Measurements from ENCODE around the gene PTH1R.

The PTH1R gene

DNA sequence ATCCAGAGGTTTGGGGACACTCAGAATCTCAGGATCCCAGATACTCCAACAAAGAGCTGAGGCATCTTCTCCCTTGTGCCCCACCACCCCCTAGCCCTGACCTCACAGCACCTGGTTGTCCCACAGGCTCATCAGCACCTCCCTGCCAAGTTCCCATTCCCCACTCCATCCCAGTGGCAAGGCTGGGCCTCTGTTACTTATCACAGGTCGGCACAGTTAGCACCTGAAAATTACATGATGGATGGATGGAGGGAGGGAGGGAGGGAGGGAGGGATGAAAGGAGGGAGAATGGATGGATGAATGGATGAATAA, 27.1 kb upstream of the PTH1R start:
- no peak for DNase-seq

DNA sequence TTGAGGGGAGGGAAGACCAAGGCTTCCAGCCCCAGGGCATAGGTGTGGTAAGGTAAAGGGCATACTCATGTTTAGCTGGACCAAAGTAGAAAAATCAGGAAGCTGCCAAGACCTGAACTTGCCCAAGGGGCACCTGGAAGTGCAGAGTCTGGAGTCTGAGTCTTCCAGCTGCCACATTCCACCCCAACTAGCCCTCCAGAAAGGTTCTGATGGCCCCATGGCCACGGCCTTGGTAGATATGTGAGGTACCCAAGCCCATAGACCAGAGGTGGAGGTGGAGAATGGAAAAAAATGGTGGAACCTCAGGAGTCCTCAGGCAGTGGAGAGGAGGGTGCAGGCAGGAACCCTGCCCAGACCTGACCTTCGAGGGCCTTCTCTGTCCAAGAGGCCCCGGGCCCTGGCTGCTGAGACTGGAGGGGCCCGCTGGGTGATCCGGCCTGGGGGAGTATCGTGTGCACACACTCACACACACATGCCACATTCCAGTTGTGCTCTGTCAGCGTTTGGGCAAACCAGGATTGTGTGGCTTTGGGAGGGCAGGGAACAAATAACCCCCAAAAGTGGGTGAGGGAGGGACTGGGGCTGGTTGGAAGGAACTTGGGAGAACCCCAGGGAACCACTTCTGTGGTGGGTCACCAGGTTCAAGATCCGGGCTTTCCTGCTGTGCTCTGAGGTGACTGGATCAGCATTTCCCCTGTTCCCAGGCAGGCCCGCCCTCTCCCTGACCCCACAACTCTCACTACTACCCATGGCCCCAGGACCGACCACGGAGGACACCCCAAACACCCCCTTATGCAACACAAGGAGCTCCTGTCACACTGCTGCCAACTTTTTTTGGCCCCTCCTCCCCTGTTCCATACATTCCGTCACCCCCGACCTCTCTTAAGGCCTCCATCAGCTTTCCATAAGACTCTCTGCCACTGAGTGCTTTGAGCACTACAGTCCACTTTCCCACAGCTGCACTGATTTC, 25.9 kb upstream of the PTH1R start:
- DNase-seq = no peak

DNA sequence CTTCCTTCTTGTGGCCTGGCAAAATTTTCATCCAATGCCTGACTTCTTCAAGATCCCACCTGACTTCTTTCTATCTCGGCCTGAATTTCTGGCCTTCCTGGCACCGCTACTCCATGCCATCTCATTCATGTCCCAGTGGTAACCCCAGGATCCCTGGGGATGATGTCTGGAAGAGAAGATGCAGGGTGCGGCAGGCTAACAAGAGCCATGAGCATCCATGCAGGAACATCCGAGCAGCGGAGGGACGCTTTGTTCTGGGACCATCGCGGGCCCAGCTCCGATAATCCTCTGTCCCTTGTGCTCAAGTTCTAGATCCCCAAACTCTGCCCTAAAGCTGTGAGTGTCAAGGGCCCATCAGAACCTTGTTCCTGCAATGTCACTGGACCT, 25.2 kb upstream of the PTH1R start:
- no peak for DNase-seq

DNA sequence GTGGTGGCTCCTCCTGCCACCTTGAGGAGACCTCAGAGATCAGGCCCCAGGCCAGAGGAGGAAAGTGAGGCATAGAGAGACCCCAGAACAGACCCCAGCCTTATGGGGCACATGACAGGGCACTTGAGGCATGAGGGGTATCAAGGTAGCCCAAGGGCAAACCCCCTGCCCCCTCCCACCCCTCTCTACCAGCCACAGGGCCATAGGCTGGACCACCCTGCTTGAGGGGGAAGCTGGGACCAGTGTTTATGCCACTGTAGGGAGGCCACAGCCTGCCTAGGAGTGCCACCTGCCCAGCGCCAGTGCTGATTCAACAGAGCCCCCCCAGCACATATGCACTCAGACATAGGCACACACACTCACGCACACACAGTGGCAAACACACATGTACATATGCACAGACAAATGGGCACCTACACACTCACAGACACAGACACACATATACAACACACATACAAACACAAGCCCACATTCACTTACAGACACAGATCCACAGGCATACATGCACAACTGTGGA, 24.6 kb upstream of the PTH1R start:
- no peak for DNase-seq

DNA sequence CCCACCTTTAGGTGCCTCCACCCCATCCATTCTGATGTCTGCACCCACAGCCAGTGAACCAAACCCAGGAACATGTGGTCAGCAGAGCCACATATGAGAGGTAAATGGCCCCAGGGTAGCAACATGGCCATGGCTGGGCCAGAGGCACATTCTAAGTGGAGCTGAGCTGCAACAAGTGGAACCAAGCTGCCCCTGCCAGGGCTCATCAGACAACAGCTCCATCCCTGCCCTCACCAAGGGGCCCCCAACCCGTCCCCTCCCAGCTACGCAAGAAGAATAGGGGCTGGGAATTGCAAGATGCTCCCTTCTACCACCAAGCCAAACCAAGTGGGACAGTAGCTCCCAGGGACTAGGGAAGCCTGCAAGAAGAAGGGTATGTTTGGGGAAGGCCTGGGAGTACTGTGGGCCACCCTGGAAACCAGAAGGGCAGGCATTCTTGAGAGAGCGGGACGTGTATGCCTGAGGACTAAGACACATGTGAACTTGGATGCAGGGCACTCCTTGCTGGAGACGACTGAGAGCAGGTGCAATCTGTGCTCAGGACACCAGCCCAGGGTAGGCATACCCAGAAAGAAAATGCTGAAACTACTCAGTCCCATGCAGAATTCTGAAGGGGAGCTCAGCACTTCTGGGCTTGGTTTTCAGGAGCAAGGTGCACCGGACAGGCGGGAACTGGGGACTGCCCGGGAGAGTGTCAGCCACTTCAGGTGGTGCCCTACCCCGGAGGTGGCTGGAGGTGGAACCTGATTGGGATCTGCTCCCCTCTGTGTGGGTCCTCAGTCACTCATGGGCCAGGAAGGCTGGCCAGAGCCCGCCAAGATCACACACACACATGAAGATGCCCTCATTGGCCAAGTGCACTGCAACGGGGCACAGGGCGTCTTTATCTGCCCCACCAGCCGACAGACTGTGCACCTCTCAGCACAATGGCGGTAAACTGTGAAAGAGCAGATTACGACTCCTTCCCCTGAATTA, 23.8 kb upstream of the PTH1R start:
- no peak for DNase-seq

DNA sequence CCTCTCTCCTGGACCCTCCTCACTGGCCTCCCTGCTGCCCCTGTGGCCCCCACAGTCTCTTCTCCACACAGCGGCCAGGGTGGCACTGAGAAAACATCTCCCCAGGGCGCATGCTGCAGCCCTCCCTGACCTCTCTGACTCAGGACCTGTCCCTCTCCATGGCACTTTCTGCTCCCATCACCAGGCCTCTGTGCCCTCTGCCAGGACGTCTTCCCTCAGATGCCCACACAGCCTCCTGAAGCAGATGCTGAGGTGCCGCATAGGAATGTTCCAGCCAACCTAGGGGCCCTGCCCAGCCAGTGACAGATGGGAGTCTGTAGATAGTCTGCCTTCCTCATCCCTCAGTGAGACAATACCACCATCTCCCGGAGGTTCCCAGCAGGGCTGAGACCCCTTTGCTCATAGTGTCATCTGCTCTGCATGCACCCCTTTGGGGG, 22.9 kb upstream of the PTH1R start:
- no peak for DNase-seq

DNA sequence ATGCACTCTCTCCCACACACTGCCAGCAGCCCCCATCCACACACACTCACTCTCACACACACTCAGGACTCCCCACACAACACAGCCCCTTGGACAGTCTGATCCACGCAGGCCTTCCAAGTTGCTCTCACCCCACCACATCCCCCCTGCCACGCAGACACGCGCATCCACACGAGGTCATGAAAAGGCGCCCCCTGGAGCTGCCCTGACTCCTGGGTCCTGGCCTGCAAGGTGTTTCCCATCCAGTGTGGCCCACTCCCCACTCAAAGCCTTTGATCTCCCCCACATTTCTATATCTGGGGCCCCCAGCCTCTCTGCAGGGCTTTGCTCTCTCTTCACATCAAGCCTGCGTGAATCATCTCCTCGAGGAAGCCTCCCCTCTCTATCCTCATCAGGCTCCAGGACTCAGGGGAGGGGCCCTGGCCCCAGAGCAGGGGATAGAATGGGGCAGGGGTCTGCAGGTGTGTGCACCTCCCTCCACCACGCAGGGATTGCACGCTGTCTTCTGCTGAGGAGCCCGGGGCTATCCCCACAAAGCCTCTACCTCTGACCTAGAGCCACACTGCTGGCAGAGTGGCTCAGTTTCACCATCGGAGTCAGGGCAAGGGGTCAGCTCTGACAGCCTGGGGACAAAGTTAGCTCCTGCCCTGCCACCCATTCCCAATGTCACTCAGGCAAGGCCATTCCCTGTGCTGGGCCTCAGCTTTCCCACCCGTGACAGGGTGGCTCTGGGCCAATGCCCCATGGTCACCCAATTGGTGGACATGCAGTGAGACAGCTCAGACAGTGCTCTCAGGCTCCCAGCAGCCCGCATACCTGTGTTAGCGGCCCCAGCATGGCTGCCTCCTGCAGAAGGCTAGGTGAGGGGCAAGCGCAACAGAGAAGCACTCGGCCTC, 20.7 kb upstream of the PTH1R start:
- DNase-seq = no peak

DNA sequence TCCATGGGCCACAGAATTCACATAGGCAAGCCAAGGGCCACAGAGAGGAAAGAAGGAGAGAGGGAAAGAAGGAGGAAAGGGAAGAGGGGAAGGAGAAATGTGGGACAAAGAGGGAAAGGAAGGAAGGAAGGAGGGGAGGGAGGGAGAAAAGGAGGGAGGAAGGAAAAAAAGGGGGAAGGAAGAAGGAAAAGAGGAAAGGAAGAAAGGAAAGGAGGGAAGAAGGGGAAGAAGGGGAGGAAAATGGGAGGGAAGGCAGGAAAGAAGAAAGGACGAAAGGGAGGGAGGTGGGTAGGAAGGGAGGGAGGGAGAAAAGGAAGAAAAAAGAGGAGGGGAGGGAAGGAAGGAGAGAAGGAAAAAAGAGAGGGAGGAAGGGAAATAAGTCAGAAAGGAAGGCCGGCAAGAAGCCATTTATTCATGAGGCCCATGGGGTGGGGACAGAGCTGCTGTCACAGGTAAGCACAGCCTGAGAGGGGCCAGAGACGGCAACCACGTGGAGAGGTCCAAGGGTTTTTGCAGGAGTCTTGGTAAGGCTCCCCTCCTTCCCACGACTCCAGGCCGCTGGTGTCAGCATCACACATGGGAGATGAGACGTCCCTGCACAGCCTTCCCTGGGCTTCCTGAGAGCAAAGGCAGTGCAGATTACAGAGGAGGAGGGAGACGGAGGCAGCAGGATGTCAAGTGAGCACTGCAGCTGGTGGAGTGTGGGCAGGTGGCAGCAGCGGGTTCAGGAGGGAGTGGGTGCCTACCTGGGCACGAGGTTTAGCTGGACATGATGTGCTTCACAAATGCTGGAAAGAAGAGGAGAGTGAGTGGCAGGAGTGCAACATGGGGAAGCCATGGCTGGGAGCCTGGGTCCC, 19.8 kb upstream of the PTH1R start:
- DNase-seq = no peak

DNA sequence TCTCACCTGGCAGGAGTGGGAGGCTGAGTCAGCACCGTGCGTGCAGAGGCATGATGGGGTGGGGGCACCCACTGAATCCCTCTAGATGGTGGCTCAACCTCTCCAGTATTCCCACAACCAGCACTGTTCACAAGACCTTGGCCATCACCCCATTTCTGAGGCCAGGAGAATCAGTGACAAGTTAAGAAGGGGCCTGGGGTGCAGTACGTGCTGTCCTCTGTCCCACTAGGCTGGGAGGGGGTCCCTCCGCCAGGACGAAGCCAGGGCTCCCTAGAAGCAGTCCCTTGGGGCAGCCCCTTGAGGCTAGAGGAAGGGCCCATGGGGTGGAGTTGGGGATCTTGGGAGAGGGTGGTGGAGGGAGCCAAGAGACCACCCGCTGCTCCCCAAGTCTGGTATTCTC, 19.1 kb upstream of the PTH1R start:
- no peak for DNase-seq

DNA sequence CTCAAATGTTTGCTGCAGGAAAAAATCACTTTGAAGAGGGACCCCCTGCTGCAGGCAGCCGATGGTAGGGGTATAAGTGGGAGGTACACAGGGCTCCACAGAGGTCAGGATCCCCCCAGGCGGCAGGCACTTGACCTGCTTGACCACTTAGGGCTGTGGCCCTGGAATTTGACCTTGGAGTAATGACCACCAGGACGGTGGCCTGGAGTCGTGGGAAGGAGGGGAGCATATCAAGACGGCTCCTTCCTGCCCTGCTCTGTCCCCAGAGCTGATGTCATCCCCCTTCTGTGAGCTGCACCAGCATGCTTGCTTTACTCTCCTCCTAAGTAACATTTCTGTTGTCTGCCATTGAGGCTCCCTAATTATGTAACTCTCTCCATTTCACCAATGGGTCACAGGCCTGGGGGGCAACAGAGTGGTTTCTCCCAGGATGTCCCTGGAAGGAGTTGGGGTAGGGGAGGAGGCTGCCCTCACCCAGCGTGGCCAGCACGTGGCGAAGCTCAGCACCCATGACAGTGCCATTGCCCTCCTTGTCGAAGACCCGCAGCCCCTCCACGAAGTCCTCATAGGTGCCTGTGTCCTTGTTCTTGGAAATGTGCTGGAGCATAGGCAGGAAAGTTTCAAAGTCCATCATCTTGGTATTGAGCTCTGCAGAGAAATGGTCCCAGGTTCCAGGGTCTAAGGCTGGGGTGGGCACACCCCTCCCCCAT, 18.4 kb upstream of the PTH1R start:
- no peak for DNase-seq

DNA sequence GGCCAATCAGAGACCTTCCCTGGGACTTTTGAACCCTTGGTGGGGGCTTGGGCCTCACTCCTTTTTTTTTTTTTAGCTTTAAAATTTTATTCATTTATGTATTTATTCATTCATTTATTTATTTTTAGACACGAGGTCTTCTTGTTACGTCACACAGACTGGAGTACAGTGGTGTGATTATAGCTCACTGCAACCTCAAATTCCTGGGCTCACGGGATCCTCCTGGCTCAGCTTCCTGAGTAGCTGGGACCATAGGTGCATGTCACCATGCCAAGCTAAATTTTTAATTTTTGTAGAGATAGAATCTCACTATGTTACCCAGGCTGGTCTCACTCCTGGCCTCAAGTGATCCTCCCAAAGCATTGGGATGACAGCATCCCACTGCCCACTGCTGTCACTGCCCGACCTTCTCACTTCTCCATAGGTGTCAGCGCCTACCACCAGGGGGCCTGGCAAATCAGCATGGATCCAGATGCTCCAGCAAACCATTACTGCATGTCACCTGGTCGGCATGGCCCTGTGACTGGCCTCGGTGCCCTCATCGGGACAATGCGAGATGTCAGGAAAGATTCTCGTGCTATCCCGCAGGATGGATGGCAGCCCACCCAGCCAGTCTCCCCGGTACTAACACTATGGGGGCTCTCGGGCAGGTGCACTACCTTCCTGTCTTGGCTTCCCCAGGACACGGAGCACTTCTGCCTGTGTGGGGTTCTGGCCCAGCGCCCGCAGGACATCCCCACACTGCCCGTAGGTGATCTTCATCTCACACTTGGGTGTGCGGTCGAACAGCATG, 17.3 kb upstream of the PTH1R start:
- peak; percentile 19 to 34 for DNase-seq

DNA sequence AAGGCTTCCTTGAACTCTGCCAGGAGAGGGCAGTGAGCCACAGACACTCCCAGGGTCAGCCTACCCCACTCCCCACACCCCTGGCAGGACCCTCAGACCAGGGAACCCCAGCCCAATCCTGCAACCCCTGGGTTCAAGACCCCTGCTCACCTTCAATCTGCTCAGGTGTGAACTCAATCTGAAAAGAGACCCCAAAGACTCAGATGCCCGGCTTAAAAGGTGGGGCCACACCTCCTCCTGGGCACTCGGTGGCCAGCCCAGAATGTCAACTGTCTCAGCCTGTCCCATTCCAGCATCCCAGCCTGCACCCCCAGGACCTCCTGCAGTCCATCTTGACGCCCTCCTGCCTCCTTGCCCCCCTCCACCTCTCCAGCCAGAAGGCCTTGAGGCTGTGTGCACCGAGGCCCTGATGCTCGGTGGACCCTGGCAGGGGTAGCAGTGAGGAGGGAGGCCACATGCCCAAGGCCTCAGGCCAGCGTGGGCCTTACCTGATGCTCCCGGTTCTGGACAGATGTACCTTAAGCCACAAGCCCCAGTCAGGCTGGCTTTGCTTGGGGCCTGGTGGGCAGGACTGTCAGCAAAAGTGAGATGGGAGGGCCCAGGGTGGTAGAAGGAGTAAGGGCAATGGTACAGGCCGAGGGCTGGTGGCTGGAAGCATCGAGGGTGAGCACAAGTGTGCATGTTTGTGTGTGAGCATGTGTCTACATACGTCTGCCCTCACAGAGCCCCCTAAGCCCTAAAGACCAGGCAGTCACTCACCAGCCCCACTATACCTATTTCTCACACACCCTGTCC, 16.5 kb upstream of the PTH1R start:
- DNase-seq = no peak

DNA sequence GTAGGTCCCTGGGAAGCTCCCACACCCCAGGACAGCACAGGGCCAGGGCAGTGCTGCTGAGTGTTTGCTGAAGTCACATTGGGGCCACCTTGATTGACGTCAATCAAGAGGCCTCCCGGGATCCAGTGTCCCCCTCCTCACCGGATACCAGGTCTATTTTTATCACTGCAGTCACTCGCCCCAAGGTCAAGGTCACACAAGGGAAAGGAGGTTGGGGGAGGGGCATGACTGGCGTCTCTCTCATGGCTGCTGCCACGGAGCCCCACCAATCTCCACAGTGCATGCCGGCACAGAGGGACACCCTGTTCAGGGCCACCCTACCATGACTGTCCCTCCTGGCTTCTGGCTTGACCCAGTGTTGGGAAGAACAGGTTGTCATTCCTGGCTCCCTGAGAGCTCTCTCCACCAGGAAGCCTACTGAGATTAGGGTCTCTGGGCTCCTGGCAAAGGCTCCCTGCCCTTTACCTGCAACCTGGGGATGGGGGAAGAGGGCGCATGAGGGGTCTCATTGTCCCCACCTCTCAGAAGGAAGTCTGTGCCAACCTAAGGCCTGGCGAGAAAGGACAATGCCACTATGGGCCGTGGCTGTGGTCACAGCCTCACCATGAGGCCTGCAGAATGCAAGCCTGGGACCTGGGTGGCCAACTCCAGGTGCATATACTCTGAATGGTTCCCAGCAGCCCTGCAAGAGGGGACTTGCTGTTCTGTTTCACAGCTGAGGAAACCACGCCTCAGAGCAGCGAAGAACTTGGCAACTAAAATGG, 15.7 kb upstream of the PTH1R start:
- DNase-seq = no peak

DNA sequence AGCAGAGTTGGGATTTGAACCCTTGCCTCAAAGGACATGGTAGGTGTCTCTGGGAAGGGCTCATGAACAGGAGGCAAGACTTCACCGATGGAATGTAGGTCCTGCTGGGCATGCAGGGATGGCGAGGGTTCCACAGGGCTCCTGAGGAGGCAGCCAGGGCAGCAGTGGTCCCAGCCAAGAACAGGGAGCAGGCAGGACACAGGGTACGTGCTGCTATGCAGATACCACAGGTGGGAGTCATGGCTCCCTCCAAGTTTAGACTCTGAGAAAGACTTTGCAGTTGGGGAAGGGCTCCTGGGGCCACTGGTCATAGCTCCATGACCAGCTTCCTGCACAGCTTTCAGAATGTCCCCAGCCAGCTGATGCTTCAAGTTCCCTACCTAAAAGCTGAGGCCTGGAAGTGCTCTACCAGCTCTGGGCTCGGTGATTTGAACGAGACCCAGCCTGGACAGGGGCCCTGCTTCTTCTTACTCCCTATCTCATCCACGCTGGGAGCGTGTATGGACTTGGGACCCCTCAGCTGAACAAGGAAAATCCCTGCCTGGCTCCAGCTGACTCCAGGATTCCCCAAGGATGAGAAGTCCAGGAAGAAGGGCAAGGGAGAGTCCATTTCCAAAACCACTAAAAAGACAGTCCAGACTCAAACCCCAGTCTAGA, 15.0 kb upstream of the PTH1R start:
- DNase-seq = no peak

DNA sequence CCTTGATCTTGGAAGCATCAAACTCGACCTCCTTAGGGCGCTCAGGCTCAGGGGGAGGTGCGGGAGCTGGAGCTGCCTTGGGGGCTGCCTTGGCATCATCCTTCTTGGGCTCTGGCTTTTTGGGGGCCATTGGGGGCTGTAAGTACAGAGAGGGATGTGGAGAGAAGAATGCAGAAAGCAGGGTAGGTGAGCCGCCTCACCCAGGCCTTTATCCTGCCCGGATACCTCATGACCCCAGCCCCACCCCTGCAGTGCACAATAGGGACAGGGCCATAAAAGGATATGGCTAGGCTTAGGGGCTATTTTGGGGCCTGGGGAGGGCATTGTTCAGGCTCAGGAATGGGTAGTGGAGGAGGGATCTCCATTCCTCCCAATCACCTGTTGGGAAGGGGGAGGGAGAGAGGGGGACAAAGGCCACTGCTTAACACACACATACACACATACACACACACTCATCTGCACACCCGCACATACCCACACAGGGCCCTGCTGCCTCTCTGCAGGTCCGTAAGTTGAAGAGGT, 14.2 kb upstream of the PTH1R start, which contains the start of gene MYL3:
MYL3 (minus strand) TSS at position 184 of the 522 bp plus-strand sequence; CDS start at position 130, 54 bp downstream.
- no peak for DNase-seq

DNA sequence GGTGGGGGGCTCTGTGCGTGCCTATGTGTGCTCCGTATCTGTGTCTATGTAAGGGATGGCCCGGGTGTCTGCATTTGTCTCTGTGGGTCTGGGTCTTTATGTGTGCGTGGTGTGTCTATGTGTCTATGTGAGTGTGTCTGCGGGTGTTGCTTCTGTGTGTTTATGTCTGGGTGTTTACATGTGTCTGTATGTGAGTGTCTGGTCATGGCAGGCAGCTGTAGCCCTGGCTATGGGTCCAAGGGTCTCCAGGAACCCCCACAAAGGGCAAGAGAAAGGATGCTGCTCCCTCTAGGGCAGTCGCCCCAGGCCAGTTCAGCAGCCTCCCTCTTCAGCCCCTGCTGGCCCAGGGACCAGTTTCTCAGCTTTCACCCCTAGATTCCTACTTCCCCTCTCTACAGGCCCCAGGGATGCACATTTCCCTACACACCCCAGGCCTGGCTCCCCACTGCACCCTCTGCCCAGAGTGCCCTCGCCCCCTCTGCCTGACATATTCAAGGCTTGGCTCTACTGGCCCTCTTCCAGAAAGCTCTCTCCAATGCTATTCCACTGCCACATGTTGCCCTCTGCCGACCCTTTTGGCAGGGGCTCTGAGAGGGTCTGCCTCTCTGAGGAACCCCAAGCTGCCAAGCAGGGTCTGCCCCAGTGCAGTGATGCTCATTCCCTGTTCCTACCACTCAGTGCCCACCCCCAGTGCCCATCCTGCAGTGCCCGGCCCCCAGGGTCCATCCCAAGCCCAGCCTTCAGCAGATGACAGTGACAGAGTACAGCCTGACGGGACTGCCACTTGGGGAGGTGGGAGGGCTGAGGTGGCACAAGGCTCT, 13.2 kb upstream of the PTH1R start:
- no peak for DNase-seq

Data from AML-193 (cell line).